Body of pancreas (tissue), 4 donors: ENCODE results near the gene PDHX. TPM values are rescaled to one million over a fixed set of nuclear protein-coding genes. Genes with fewer than 3 reads are reported as not detected.
"Not testable (repeated sequence)": the region's sequence is repeated elsewhere in the genome, so short reads cannot be mapped to it uniquely, and the experiment has no call there.

Source experiments
- ATAC-seq: fragments of 150-250 bp; one replicate; pipeline ENCODE4 v1.9.1; 2016
- DNase-seq, 4 donors: peaks; one replicate each; pipeline ENCODE4 v3.0.0-alpha.2; 2019
- H3K27ac ChIP-seq, 4 donors: fragments of 200-600 bp; sonication (generic); 1 replicate in 3 of 4; 2 replicates in 1 of 4; pipeline versions ENCODE4 v1.5.1 to v1.6.1; 2016 to 2019; ENCODE audit warnings: mild to moderate bottlenecking in 1 of 4, mixed read lengths in 1 of 4, moderate library complexity in 1 of 4
- H3K27me3 ChIP-seq, 2 donors: fragments of 200-600 bp; sonication (generic); one replicate each; pipeline ENCODE4 v1.6.0; 2016; ENCODE audit warnings: mild to moderate bottlenecking in 1 of 2
- H3K36me3 ChIP-seq, 2 donors: fragments of 200-600 bp; sonication (generic); replicated peaks in 1 of 2; 2 replicates each; pipeline ENCODE4 v1.5.1; 2016; ENCODE audit warnings: low read depth in 2 of 2; ENCODE audit not compliant: insufficient read depth in 1 of 2
- H3K4me1 ChIP-seq: fragments of 200-600 bp; sonication (generic); one replicate; pipeline ENCODE4 v1.6.0; 2016
- H3K4me3 ChIP-seq, 2 donors: fragments of 200-600 bp; sonication (generic); 1 replicate in 1 of 2; 2 replicates in 1 of 2; pipeline ENCODE4 v1.5.1; 2016 to 2019
- H3K9me3 ChIP-seq, 3 donors: fragments of 200-600 bp; sonication (generic); 1 replicate in 2 of 3; 2 replicates in 1 of 3; pipeline ENCODE4 v1.5.1; 2016
- CTCF ChIP-seq, 7 experiments: fragments of 450-650 bp in 4 of 7; fragments of 200-600 bp in 3 of 7; sonication (generic) in 3 of 7; IDR thresholded peaks; one replicate each; pipeline ENCODE4 v1.5.1; 2016 to 2019; ENCODE audit warnings: antibody characterized with exemption in 7 of 7
- POLR2A ChIP-seq, 3 donors: fragments of 450-650 bp; IDR thresholded peaks; one replicate each; pipeline ENCODE4 v1.6.1; 2016; ENCODE audit warnings: antibody characterized with exemption in 3 of 3, mild to moderate bottlenecking in 2 of 3
- WGBS, 2 donors: methylation state at CpG; one replicate each; pipeline ENCODE4 v1.1.5; 2017; 5-methylcytosine and 5-hydroxymethylcytosine counted together
- intact Hi-C: fragments of 100-400 bp; cut with DNase I; formaldehyde crosslinking; loops from one replicate; pipeline ENCODE4 v1.15.1; 2023
- total RNA-seq, 2 donors: library from RNA; depleted of rRNA; stranded (reverse); fragments of >200 nt; gene quantifications; one replicate each; pipeline ENCODE4 v1.1.0, GENCODE V29; 2016

PDHX gene
- total RNA-seq, 2 donors from 2014 or later, result 10.4 to 51.4 TPM

GRCh38 chr11:35017528-35018342, 101.3 kb downstream of the PDHX start:
- WGBS, 2 donors, result 88 to 89% methylated on average over 8 of the region's 8 CpGs
- Histone ChIP-seq H3K36me3 (no peaks in the 10 kb centered on the region), H3K27me3 (no peaks in the 10 kb centered on the region), H3K27ac (no peak overlapping the region), H3K9me3 (no peaks in the 10 kb centered on the region), H3K4me1 (peaks cover 30% of the 10 kb centered on the region), H3K4me3 (no peak overlapping the region)
- ATAC-seq (no peak), DNase-seq (no peak)
- intact Hi-C loops, result no loop called here
- TF ChIP-seq CTCF (IDR thresholded peaks at IDR 0.05), result no peak
- TF ChIP-seq POLR2A (IDR thresholded peaks at IDR 0.05), result no peak

- whole genome bisulfite sequencing, 2 donors, result 86 to 91% methylated on average over 8 of the region's 8 CpGs
- ATAC-seq (no peak), DNase-seq (no peak)
- H3K27ac ChIP-seq, result no peak overlapping the region
- no peak for TF ChIP-seq POLR2A (IDR thresholded peaks at IDR 0.05)
- no peak for TF ChIP-seq CTCF (IDR thresholded peaks at IDR 0.05)
- intact Hi-C loops, result no loop called here
- peaks cover 5% of the 10 kb centered on the region for H3K4me1 ChIP-seq
- H3K27me3 ChIP-seq, result no peaks in the 10 kb centered on the region
- peaks cover 0 to 12% (median 0%) of the 10 kb centered on the region in 3 donors for H3K9me3 ChIP-seq
- no peaks in the 10 kb centered on the region for H3K36me3 ChIP-seq
- no peak overlapping the region for H3K4me3 ChIP-seq
Observed at GRCh38 chr11:35021589-35021988, 105.2 kb downstream of the PDHX start.

DNA sequence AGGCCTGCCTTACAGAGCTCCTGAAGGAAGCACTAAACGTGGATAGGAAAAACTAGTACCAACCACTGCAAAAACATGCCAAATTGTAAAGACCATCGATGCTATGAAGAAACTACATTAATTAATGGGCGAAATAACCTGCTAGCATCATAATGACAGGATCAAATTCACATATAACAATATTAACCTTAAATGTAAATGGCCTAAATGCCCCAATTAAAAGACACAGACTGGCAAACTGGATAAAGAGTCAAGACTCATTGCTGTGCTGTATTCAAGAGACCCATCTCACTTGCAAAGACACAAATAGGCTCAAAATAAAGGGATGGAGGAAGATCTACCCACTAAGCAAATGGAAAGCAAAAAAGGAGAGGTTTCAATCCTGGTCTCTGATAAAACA, 107.5 kb downstream of the PDHX start:
- DNase-seq, H3K36me3 ChIP-seq, intact Hi-C loops, H3K4me3 ChIP-seq, ATAC-seq, H3K4me1 ChIP-seq, H3K27me3 ChIP-seq, H3K27ac ChIP-seq: not testable (repeated sequence)
- peaks cover 0 to 12% (median 0%) of the 10 kb centered on the region in 3 donors for H3K9me3 ChIP-seq
- 74 to 78% methylated on average over 3 of the region's 3 CpGs for WGBS, 2 donors

DNA sequence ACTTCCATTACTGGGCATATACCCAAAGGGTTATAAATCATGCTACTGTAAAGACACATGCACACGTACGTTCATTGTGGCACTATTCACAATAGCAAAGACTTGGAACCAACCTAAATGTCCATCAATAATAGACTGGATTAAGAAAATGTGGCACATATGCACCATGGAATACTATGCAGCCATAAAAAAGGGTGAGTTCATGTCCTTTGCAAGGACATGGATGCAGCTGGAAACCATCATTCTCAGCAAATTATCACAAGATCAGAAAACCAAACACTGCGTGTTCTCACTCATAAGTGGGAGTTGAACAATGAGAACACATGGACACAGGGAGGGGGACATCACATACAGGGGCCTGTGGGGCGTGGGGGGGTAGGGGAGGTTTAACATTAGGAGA, 111.6 kb downstream of the PDHX start:
- H3K36me3 ChIP-seq, H3K27ac ChIP-seq, H3K27me3 ChIP-seq, ATAC-seq, H3K4me3 ChIP-seq, DNase-seq, intact Hi-C loops, H3K4me1 ChIP-seq: not testable (repeated sequence)
- 48 to 63% methylated on average over 3 to 4 of the region's 4 CpGs for WGBS, 2 donors
- H3K9me3 ChIP-seq, result peaks cover 0 to 12% (median 0%) of the 10 kb centered on the region in 3 donors

- Histone ChIP-seq H3K27ac (no peak overlapping the region), H3K27me3 (no peaks in the 10 kb centered on the region), H3K4me3 (no peak overlapping the region), H3K36me3 (no peaks in the 10 kb centered on the region), H3K9me3 (no peaks in the 10 kb centered on the region), H3K4me1 (no peaks in the 10 kb centered on the region)
- WGBS, 2 donors, result 60 to 61% methylated on average over 5 of the region's 5 CpGs
- DNase-seq (no peak), ATAC-seq (no peak)
- TF ChIP-seq CTCF (IDR thresholded peaks at IDR 0.05), result no peak
- TF ChIP-seq POLR2A (IDR thresholded peaks at IDR 0.05), result no peak
- intact Hi-C loops, result no loop called here
Observed at GRCh38 chr11:35029979-35030682, 113.7 kb downstream of the PDHX start.
